Stimulated activated CD8-positive, alpha-beta memory T cell treated with anti-CD3 and anti-CD28 coated beads, Interleukin-12 subunit alpha, Interleukin-12 subunit beta, amount 100 ng/mL, for 1 hour (primary cell): ENCODE measurements around the gene DERL3.
"Not testable (repeated sequence)": the region's sequence is repeated elsewhere in the genome, so short reads cannot be mapped to it uniquely, and the experiment has no call there.

Source experiments
- DNase-seq: peaks from one replicate; pipeline ENCODE4 v3.0.0-alpha.2; 2020; ENCODE audit warnings: low read depth

DERL3 gene

GRCh38 chr22:23838681-23839468 lies at the start of gene DERL3:
DERL3 (minus strand) TSS chr22:23839006; CDS start chr22:23838987, 19 bp downstream.
- peak; percentile 90 for DNase-seq

- DNase-seq: no peak
Measured at GRCh38 chr22:23884140-23884539, 45.3 kb upstream of the DERL3 start.

- no peak for DNase-seq
Measured at GRCh38 chr22:23883658-23884057, 44.9 kb upstream of the DERL3 start.

GRCh38 chr22:23882370-23882769 lies 43.6 kb upstream of the DERL3 start:
- DNase-seq: no peak

- no peak for DNase-seq
Measured at GRCh38 chr22:23878219-23878618, 39.4 kb upstream of the DERL3 start.

- DNase-seq: no peak
Measured at GRCh38 chr22:23877566-23877965, 38.8 kb upstream of the DERL3 start.

GRCh38 chr22:23875801-23876200 lies 37.0 kb upstream of the DERL3 start:
- no peak for DNase-seq

- DNase-seq: no peak
Measured at GRCh38 chr22:23874871-23875270, 36.1 kb upstream of the DERL3 start.

- DNase-seq: no peak
Measured at GRCh38 chr22:23868580-23868979, 29.8 kb upstream of the DERL3 start.

GRCh38 chr22:23864499-23865154 lies 25.8 kb upstream of the DERL3 start:
- not testable (repeated sequence) for DNase-seq

GRCh38 chr22:23862103-23862502 lies 23.3 kb upstream of the DERL3 start:
- no peak for DNase-seq

GRCh38 chr22:23860187-23860586 lies 21.4 kb upstream of the DERL3 start:
- DNase-seq: not testable (repeated sequence)

GRCh38 chr22:23859201-23859600 lies 20.4 kb upstream of the DERL3 start:
- no peak for DNase-seq

GRCh38 chr22:23858484-23858815 lies 19.6 kb upstream of the DERL3 start:
- no peak for DNase-seq

- peak; percentile 92 for DNase-seq
Measured at GRCh38 chr22:23857606-23858483, 19.0 kb upstream of the DERL3 start, which contains the start of gene SLC2A11. SLC2A11 (plus strand) TSS chr22:23857875; CDS start chr22:23858000, 125 bp downstream.

- DNase-seq: no peak
Measured at GRCh38 chr22:23856721-23857605, 18.2 kb upstream of the DERL3 start.

GRCh38 chr22:23850136-23850611 lies 11.4 kb upstream of the DERL3 start:
- DNase-seq: no peak

- peak; percentile 74 for DNase-seq
Measured at GRCh38 chr22:23849009-23850006, 10.5 kb upstream of the DERL3 start.

- DNase-seq: no peak
Measured at GRCh38 chr22:23847991-23848864, 9.4 kb upstream of the DERL3 start.
